Mucosa of descending colon (tissue), 3 donors: ENCODE data around the gene ASS1. TPM values are rescaled to one million over a fixed set of nuclear protein-coding genes. Genes with fewer than 3 reads are reported as not detected.

Experiments used
- ATAC-seq: fragments of 200-7000 bp; cut with Tn5 transposase; one replicate; pipeline ENCODE4 v1.9.1; 2020; ENCODE audit warnings: mild to moderate bottlenecking, moderate library complexity
- DNase-seq, 3 donors: peaks; one replicate each; pipeline ENCODE4 v3.0.0-alpha.2; 2020
- H3K36me3 ChIP-seq: fragments of 200-600 bp; one replicate; pipeline ENCODE4 v1.8.0; 2021; ENCODE audit warnings: low read depth, mild to moderate bottlenecking
- H3K4me1 ChIP-seq: fragments of 200-600 bp; one replicate; pipeline ENCODE4 v1.8.0; 2021; ENCODE audit warnings: low read depth, mild to moderate bottlenecking
- H3K4me3 ChIP-seq: fragments of 200-600 bp; one replicate; pipeline ENCODE4 v1.8.0; 2021; ENCODE audit warnings: mild to moderate bottlenecking
- H3K9me3 ChIP-seq: fragments of 200-600 bp; one replicate; pipeline ENCODE4 v1.8.0; 2021; ENCODE audit warnings: mild to moderate bottlenecking
- intact Hi-C, 2 donors: fragments of 100-400 bp; cut with DNase I in 1 of 2; cut with micrococcal nuclease in 1 of 2; formaldehyde crosslinking; loops; one replicate each; pipeline versions ENCODE4 v1.11.0 to v1.11.1; 2022; cut with DNase I, micrococcal nuclease
- total RNA-seq, 3 donors: library from RNA; stranded (reverse); fragmentation: NEBNext Ultra II Directional in 2 of 3; extraction: Animal tissue kit (Norgen Biotek cat#: 25700) in 2 of 3; gene quantifications; one replicate each; pipeline versions ENCODE4 v1.2.1 to v1.2.4, GENCODE V29; 2021 to 2023
- TF ChIP-seq, protein P1 (sequence below): fragments of 200-600 bp; IDR thresholded peaks from one replicate; pipeline ENCODE4 v1.8.0; 2022; ENCODE audit warnings: antibody characterized with exemption, mild to moderate bottlenecking
- donor health status: DM: no; HTN: no; CAD: no; lungs with moderate emphysema.
- donor health status: DM: no; HTN: no; CAD: no.
- donor health status: DM: no; HTN: yes; CAD: no.

The ASS1 gene
- total RNA-seq, 3 donors from 2014 or later, result 221 to 410 (median 408) TPM

- ATAC-seq, result no peak
- intact Hi-C loops, result no loop called here
- no peaks in the 10 kb centered on the region for H3K4me1 ChIP-seq
- no peak for DNase-seq
- no peaks in the 10 kb centered on the region for H3K9me3 ChIP-seq
- TF ChIP-seq, protein P1, sequence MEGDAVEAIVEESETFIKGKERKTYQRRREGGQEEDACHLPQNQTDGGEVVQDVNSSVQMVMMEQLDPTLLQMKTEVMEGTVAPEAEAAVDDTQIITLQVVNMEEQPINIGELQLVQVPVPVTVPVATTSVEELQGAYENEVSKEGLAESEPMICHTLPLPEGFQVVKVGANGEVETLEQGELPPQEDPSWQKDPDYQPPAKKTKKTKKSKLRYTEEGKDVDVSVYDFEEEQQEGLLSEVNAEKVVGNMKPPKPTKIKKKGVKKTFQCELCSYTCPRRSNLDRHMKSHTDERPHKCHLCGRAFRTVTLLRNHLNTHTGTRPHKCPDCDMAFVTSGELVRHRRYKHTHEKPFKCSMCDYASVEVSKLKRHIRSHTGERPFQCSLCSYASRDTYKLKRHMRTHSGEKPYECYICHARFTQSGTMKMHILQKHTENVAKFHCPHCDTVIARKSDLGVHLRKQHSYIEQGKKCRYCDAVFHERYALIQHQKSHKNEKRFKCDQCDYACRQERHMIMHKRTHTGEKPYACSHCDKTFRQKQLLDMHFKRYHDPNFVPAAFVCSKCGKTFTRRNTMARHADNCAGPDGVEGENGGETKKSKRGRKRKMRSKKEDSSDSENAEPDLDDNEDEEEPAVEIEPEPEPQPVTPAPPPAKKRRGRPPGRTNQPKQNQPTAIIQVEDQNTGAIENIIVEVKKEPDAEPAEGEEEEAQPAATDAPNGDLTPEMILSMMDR, result no peak
- no peaks in the 10 kb centered on the region for H3K36me3 ChIP-seq
- H3K4me3 ChIP-seq, result no peak overlapping the region
Observed at GRCh38 chr9:130484362-130485072, 39.8 kb downstream of the ASS1 start.

DNA sequence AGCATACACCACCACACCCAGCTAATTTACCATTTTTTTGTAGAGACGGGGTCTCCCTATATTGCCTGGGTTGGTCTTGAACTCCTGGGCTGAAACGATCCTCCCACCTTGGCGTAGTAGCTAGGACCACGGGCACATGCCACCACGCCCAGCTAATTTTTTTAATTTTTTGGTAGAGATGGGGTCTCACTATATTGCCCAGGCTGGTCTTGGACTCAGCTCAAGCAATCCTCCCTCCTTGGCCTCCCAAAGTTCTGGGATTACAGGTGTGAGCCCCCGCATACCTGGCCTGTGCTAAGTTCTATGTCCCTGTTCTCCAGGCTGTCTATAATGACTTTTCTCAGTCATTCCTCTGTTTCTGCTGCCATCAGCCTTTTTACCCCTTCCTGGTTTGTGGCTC, 41.3 kb downstream of the ASS1 start:
- intact Hi-C loops, result no loop called here
- Histone ChIP-seq H3K4me3 (no peak overlapping the region), H3K4me1 (no peaks in the 10 kb centered on the region), H3K36me3 (no peaks in the 10 kb centered on the region), H3K9me3 (no peaks in the 10 kb centered on the region)
- DNase-seq (no peak), ATAC-seq (no peak)
- TF ChIP-seq, protein P1, result no peak

GRCh38 chr9:130487500-130487899, 42.7 kb downstream of the ASS1 start:
- Histone ChIP-seq H3K36me3 (no peaks in the 10 kb centered on the region), H3K4me1 (no peaks in the 10 kb centered on the region), H3K4me3 (no peak overlapping the region), H3K9me3 (no peaks in the 10 kb centered on the region)
- DNase-seq, result no peak
- TF ChIP-seq, protein P1, result no peak
- no peak for ATAC-seq
- intact Hi-C loops, result no loop called here

GRCh38 chr9:130488621-130489330, 44.0 kb downstream of the ASS1 start:
- DNase-seq, result no peak
- intact Hi-C loops, result no loop called here
- no peaks in the 10 kb centered on the region for H3K36me3 ChIP-seq
- H3K9me3 ChIP-seq, result no peaks in the 10 kb centered on the region
- ATAC-seq, result no peak
- H3K4me3 ChIP-seq, result no peak overlapping the region
- TF ChIP-seq, protein P1, result no peak
- no peaks in the 10 kb centered on the region for H3K4me1 ChIP-seq

DNA sequence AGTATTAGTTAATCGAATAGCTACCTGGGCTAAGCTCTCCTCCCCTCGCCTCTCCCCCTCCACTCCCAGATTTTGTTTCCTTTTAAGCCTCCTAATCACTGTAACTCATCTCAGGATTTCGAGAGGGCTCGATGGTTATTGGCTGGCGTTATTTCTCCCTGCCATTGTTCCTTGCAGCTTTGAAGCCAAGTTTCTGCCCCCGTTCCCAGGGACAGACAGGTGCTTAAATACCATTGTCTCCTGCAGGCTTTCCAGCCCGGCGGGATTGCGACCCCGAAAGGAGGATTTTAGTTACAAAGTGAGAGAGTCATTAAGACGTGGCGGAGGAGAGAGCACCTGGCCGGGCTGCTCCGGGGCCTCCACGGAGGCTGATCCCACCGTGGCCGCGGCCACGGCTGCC, 46.2 kb downstream of the ASS1 start:
- TF ChIP-seq, protein P1, result no peak
- Histone ChIP-seq H3K9me3 (peaks cover 4% of the 10 kb centered on the region), H3K4me3 (no peak overlapping the region), H3K4me1 (no peaks in the 10 kb centered on the region), H3K36me3 (no peaks in the 10 kb centered on the region)
- no peak for DNase-seq
- intact Hi-C loops, result no loop called here
- no peak for ATAC-seq
